IMR-90 (cell line): ENCODE results near the gene NPEPPS. TPM values are rescaled to one million over a fixed set of nuclear protein-coding genes. Genes with fewer than 3 reads are reported as not detected.

Source experiments
- ATAC-seq: fragments of 200-7000 bp; cut with Tn5 transposase; 2 replicates; pipeline ENCODE4 v1.9.1; 2020; ENCODE audit warnings: low read depth, mild to moderate bottlenecking, moderate library complexity
- BruUV-seq: library from RNA; stranded (reverse); fragments of 400-500 nt; replicated peaks from 2 replicates; lab custom pipeline; 2021; lab: Mats Ljungman, UMichigan
- CTCF ChIA-PET: fragments of 300-600 bp; formaldehyde crosslinking; extraction: SDS; loops from one replicate; lab custom pipeline; 2021; ENCODE audit warnings: antibody characterized with exemption; lab: Yijun Ruan, JAX
- POLR2A ChIA-PET: fragments of 300-600 bp; sonication (Branson Sonifier 250); formaldehyde crosslinking; loops from one replicate; lab custom pipeline; 2022; ENCODE audit warnings: antibody characterized with exemption; ENCODE audit not compliant: unreplicated experiment; lab: Charles Lee
- DNase-seq: peaks from one replicate; pipeline ENCODE4 v3.0.0; 2013
- H2AFZ ChIP-seq: replicated peaks from 2 replicates; pipeline ENCODE3; 2013; ENCODE audit warnings: low read length, mild to moderate bottlenecking; ENCODE audit not compliant: poor library complexity
- H2AK5ac ChIP-seq: 2 replicates; pipeline ENCODE4 v1.6.1; 2013; ENCODE audit warnings: low read depth, low read length, inconsistent platforms
- H2AK9ac ChIP-seq: replicated peaks from 2 replicates; pipeline ENCODE3; 2013; ENCODE audit warnings: mild to moderate bottlenecking, low read depth, low read length, moderate library complexity; ENCODE audit not compliant: poor library complexity
- H2BK120ac ChIP-seq: 2 replicates; pipeline ENCODE4 v1.6.1; 2013; ENCODE audit warnings: low read depth, low read length, inconsistent platforms
- H2BK15ac ChIP-seq: 3 replicates; pipeline ENCODE4 v1.6.1; 2013; ENCODE audit warnings: low read depth, low read length, inconsistent platforms
- H2BK20ac ChIP-seq: 2 replicates; pipeline ENCODE4 v1.6.1; 2013; ENCODE audit warnings: low read depth, mild to moderate bottlenecking, inconsistent platforms, low read length, moderate library complexity
- H2BK5ac ChIP-seq: 2 replicates; pipeline ENCODE4 v1.6.1; 2013; ENCODE audit warnings: mild to moderate bottlenecking, low read depth, low read length, inconsistent platforms; ENCODE audit not compliant: poor library complexity, severe bottlenecking
- H3K14ac ChIP-seq: replicated peaks from 2 replicates; pipeline ENCODE4 v1.6.1; 2013; ENCODE audit warnings: low read depth, low read length, inconsistent platforms
- H3K18ac ChIP-seq: 2 replicates; pipeline ENCODE4 v1.6.1; 2013; ENCODE audit warnings: low read depth, low read length, control low read depth
- H3K23ac ChIP-seq: 2 replicates; pipeline ENCODE4 v1.6.1; 2013; ENCODE audit warnings: low read depth, low read length, inconsistent platforms
- H3K27ac ChIP-seq: 2 replicates; pipeline ENCODE4 v1.5.1; 2013; ENCODE audit warnings: mild to moderate bottlenecking, control low read depth, low read length; ENCODE audit not compliant: insufficient read depth
- H3K27me3 ChIP-seq: 2 replicates; pipeline ENCODE4 v1.6.1; 2013; ENCODE audit warnings: low read length; ENCODE audit not compliant: control insufficient read depth, insufficient read depth
- H3K36me3 ChIP-seq: 2 replicates; pipeline ENCODE4 v1.6.1; 2013; ENCODE audit warnings: low read length, mixed read lengths; ENCODE audit not compliant: control insufficient read depth, insufficient read depth
- H3K4ac ChIP-seq: 2 replicates; pipeline ENCODE4 v1.6.1; 2013; ENCODE audit warnings: low read depth, low read length, inconsistent platforms
- H3K4me1 ChIP-seq: 2 replicates; pipeline ENCODE4 v1.6.1; 2013; ENCODE audit warnings: low read length, mixed read lengths; ENCODE audit not compliant: control insufficient read depth, insufficient read depth
- H3K4me2 ChIP-seq: 2 replicates; pipeline ENCODE4 v1.6.1; 2013; ENCODE audit warnings: low read depth, mild to moderate bottlenecking, control low read depth, low read length, moderate library complexity
- H3K4me3 ChIP-seq: 2 replicates; pipeline ENCODE4 v1.5.1; 2013; ENCODE audit warnings: low read depth, mild to moderate bottlenecking, control low read depth, low read length, moderate library complexity; ENCODE audit not compliant: insufficient read depth
- H3K56ac ChIP-seq: 2 replicates; pipeline ENCODE4 v1.6.1; 2013; ENCODE audit warnings: low read length, inconsistent platforms; ENCODE audit not compliant: insufficient read depth; ENCODE audit errors: extremely low read depth
- H3K79me1 ChIP-seq, 2 experiments: 2 replicates each; pipeline ENCODE4 v1.6.1; 2013; ENCODE audit warnings: low read length in 2 of 2, inconsistent platforms in 1 of 2, low read depth in 1 of 2
- H3K9ac ChIP-seq: 2 replicates; pipeline ENCODE4 v1.6.1; 2013; ENCODE audit warnings: low read depth, low read length, control low read depth
- H3K9me1 ChIP-seq: 2 replicates; pipeline ENCODE4 v1.6.1; 2013; ENCODE audit warnings: low read length, inconsistent platforms; ENCODE audit not compliant: insufficient read depth
- H3K9me3 ChIP-seq: 2 replicates; pipeline ENCODE4 v1.6.1; 2013; ENCODE audit warnings: low read length; ENCODE audit not compliant: control insufficient read depth, insufficient read depth
- H4K20me1 ChIP-seq: 2 replicates; pipeline ENCODE4 v1.6.1; 2013; ENCODE audit warnings: low read length, inconsistent platforms; ENCODE audit not compliant: insufficient read depth
- H4K5ac ChIP-seq: 2 replicates; pipeline ENCODE4 v1.6.1; 2013; ENCODE audit warnings: mild to moderate bottlenecking, low read depth, low read length, control low read depth
- H4K8ac ChIP-seq, 2 experiments: 2 replicates each; pipeline ENCODE4 v1.6.1; 2013; ENCODE audit warnings: low read depth in 2 of 2, low read length in 2 of 2, control low read depth in 1 of 2, inconsistent platforms in 1 of 2
- H4K91ac ChIP-seq: 2 replicates; pipeline ENCODE4 v1.6.1; 2013; ENCODE audit warnings: low read depth, low read length, inconsistent platforms; ENCODE audit not compliant: insufficient read depth
- BHLHE40 ChIP-seq: fragments of 150-350 bp; IDR thresholded peaks from 2 replicates; pipeline ENCODE4 v1.6.1; 2016; ENCODE audit warnings: mild to moderate bottlenecking, low read depth, low read length
- WGBS, 2 experiments: methylation state at CpG; one replicate each; pipeline versions ENCODE4 v1.1.5 to v1.1.7; 2013; ENCODE audit warnings: missing lambda C conversion rate in 2 of 2; ENCODE audit not compliant: insufficient read length in 1 of 2; ENCODE audit errors: extremely low coverage in 2 of 2; 5-methylcytosine and 5-hydroxymethylcytosine counted together
- dilution Hi-C: fragments of 300-500 bp; cut with HindIII; formaldehyde crosslinking; loops from one replicate; pipeline ENCODE4 v1.14.3; 2018; ENCODE audit warnings: low sequenced_read_pairs; ENCODE audit not compliant: unreplicated experiment
- in situ Hi-C: fragments of 300-500 bp; cut with MboI; formaldehyde crosslinking; loops from 3 replicates; pipeline ENCODE4 v1.14.3; 2019; ENCODE audit warnings: low sequenced_read_pairs, inconsistent platforms, mixed read lengths
- intact Hi-C: fragments of 100-400 bp; cut with micrococcal nuclease; formaldehyde crosslinking; loops from 2 replicates; pipeline ENCODE4 v1.10.0; 2022
- polyA plus RNA-seq, 3 experiments: library from polyadenylated mRNA; depleted of rRNA; stranded (reverse); fragments of >200 nt; gene quantifications; 2 replicates each; pipeline ENCODE4 v1.2.3, GENCODE V29; 2012; ENCODE audit warnings: low replicate concordance in 1 of 3
- total RNA-seq: library from RNA; depleted of rRNA; stranded (reverse); fragments of >200 nt; gene quantifications from 2 replicates; pipeline ENCODE4 v1.2.3, GENCODE V29; 2012
- TF ChIP-seq, protein P1 (sequence below): conservative IDR thresholded peaks from 2 replicates; pipeline ENCODE4 v1.5.1; 2012; ENCODE audit warnings: mild to moderate bottlenecking, low read depth, low read length, improper control_type of control experiment

Gene NPEPPS
- total and polyA plus RNA-seq, 2 of the 4 experiments (the other 2 are of a cell fraction): 54.1 to 64.6 TPM

DNA sequence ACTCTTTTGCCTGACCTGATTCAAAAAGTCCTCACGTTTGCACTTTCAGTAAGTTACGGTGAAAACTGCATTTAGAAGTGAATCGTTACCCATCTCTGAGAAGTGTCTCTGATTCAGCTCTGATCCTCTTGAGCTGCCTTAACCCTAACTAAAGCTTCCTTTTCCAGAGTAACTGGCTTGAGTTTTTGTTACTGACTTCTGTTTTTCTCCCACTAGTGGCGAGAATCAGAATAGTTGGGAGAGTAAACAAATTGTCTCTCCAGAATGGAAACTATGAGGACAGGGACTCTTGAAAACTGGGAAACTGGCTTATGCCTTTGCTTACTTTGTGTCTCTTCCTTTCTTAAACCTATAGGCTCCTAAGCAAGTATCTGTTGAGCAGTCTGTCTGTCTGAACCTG is 87.5 kb downstream of the NPEPPS start:
- no peak overlapping the region for H4K91ac ChIP-seq
- H3K9ac ChIP-seq: no peak overlapping the region
- H2BK15ac ChIP-seq: no peak overlapping the region
- intact Hi-C loops (loop anchor here (10.0 kb wide), 2 partner anchors 84 to 444 kb away; partner anchors contain the start of gene NPEPPS), in situ Hi-C loops (loop anchor here (10.0 to 25.0 kb wide), 3 partner anchors 124 to 456 kb away; no protein-coding TSS in a partner anchor), dilution Hi-C loops (no loop called here)
- H3K9me1 ChIP-seq: no peaks in the 10 kb centered on the region
- no peak overlapping the region for H3K27ac ChIP-seq
- no peak overlapping the region for H2BK120ac ChIP-seq
- H4K5ac ChIP-seq: peak overlapping the region; percentile 67; the same call in 1 of the 2 replicates
- no peak overlapping the region for H2AK9ac ChIP-seq
- ATAC-seq (peak; percentile 9; the same call in 1 of the 2 replicates), DNase-seq (peak; percentile 20)
- no peak overlapping the region for H2AFZ ChIP-seq
- CTCF ChIA-PET: interaction anchor here (0.5 to 1.7 kb wide), 4 partner anchors 9 to 180 kb away, joined by 3 to 9 read pairs (median 4); no protein-coding TSS in a partner anchor
- H3K18ac ChIP-seq: no peak overlapping the region
- peaks cover 4% of the 10 kb centered on the region for H4K20me1 ChIP-seq
- H3K4me1 ChIP-seq: peaks cover 12% of the 10 kb centered on the region
- H3K23ac ChIP-seq: no peak overlapping the region
- peaks cover 18% of the 10 kb centered on the region for H3K36me3 ChIP-seq
- H3K56ac ChIP-seq: no peak overlapping the region
- no peak overlapping the region for H4K8ac ChIP-seq
- POLR2A ChIA-PET: interaction anchor here (0.6 kb wide), 1 partner anchor 31 kb away, joined by 3 read pairs; no protein-coding TSS in a partner anchor
- TF ChIP-seq, protein P1, sequence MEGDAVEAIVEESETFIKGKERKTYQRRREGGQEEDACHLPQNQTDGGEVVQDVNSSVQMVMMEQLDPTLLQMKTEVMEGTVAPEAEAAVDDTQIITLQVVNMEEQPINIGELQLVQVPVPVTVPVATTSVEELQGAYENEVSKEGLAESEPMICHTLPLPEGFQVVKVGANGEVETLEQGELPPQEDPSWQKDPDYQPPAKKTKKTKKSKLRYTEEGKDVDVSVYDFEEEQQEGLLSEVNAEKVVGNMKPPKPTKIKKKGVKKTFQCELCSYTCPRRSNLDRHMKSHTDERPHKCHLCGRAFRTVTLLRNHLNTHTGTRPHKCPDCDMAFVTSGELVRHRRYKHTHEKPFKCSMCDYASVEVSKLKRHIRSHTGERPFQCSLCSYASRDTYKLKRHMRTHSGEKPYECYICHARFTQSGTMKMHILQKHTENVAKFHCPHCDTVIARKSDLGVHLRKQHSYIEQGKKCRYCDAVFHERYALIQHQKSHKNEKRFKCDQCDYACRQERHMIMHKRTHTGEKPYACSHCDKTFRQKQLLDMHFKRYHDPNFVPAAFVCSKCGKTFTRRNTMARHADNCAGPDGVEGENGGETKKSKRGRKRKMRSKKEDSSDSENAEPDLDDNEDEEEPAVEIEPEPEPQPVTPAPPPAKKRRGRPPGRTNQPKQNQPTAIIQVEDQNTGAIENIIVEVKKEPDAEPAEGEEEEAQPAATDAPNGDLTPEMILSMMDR: 0 out of 2 replicates have a peak, but pooled peaks have one; percentile 30
- TF ChIP-seq BHLHE40: no peak
- no peaks in the 10 kb centered on the region for H3K9me3 ChIP-seq
- no peak overlapping the region for H2BK20ac ChIP-seq
- H3K79me1 ChIP-seq: peaks cover 10 to 22% of the 10 kb centered on the region in 2 experiments; a peak in 3 of 4 replicates
- H2BK5ac ChIP-seq: no peak overlapping the region
- H3K4ac ChIP-seq: no peak overlapping the region
- whole genome bisulfite sequencing, 2 experiments: no CpG with 5 or more reads among the region's 4 CpGs
- no peaks in the 10 kb centered on the region for H3K27me3 ChIP-seq
- no peak overlapping the region for H3K4me2 ChIP-seq
- no peak overlapping the region for H3K4me3 ChIP-seq
- H3K14ac ChIP-seq: no peak overlapping the region
- H2AK5ac ChIP-seq: no peak overlapping the region
- BruUV-seq: no TSS peak
